ENCODE data around the gene KSR2. TPM values are rescaled to one million over a fixed set of nuclear protein-coding genes. Genes with fewer than 3 reads are reported as not detected.

The KSR2 gene
- total and polyA plus RNA-seq, 10 of the 15 experiments (the other 5 are each of a cell fraction or from before 2014, with no cell fraction given), result under 0.01 to 1.5 (median 0.01) TPM; not detected in 3

- TF ChIP-seq FOXK2 (IDR thresholded peaks at IDR 0.05), result no peak
- TF ChIP-seq RFX5 (IDR thresholded peaks at IDR 0.05; ENCODE audit: low read depth, low read length), result no peak
Measured at GRCh38 chr12:117790198-117790597, 178.6 kb downstream of the KSR2 start (continued).

- FAIRE-seq, result no peak
- Histone ChIP-seq H3K79me2 (ENCODE audit: control insufficient read depth, insufficient read depth, low read length) (no peaks in the 10 kb centered on the region), H3K9ac (ENCODE audit: control insufficient read depth, insufficient read depth, low read length) (no peak overlapping the region), H4K20me1 (ENCODE audit: control insufficient read depth, insufficient read depth) (no peaks in the 10 kb centered on the region), H3K4me1 (ENCODE audit: control insufficient read depth, insufficient read depth, low read length) (no peaks in the 10 kb centered on the region), H3K4me2 (ENCODE audit: control insufficient read depth, insufficient read depth) (no peak overlapping the region), H3K27me3 (replicated peaks in 1 of 2; ENCODE audit: control insufficient read depth in 2 of 2, insufficient read depth in 2 of 2, low read length in 1 of 2) (no peaks in the 10 kb centered on the region), H3K36me3 (ENCODE audit: control insufficient read depth in 2 of 2, insufficient read depth in 2 of 2, low read length in 1 of 2) (no peaks in the 10 kb centered on the region), H3K4me3 (no peak overlapping the region), H2AFZ (ENCODE audit: control insufficient read depth, low read depth, low read length) (no peak overlapping the region), H3K9me3 (replicated peaks; ENCODE audit: control insufficient read depth, insufficient read depth, low read length) (no peaks in the 10 kb centered on the region), H3K27ac (ENCODE audit: control insufficient read depth, insufficient read depth) (no peak overlapping the region)
- ATAC-seq, result no peak
- in situ Hi-C loops (cut with MboI) (no loop called here), intact Hi-C loops (cut with micrococcal nuclease; ENCODE audit: unreplicated experiment) (no loop called here)
- WGBS (ENCODE audit: insufficient coverage, insufficient replicate concordance, low lambda C conversion rate, missing lambda C conversion rate), result 1% methylated on average over 7 of the region's 7 CpGs
- ChIA-PET SMC1A (ENCODE audit: uncharacterized antibody, unreplicated experiment) (no interaction called here), POLR2A (no interaction called here), CTCF (interaction anchor here (1.1 kb wide), 1 partner anchor 48 kb away, joined by 3 read pairs; no protein-coding TSS in a partner anchor), RAD21 (ENCODE audit: unreplicated experiment) (no interaction called here)
- DNase-seq (ENCODE audit: low read depth, low spot score), result no peak
- BruUV-seq (replicated peaks), result no TSS peak
- TF ChIP-seq GATAD2B (conservative IDR thresholded peaks at IDR 0.05; ENCODE audit: low read depth) (no peak), CBX3 (IDR thresholded peaks at IDR 0.05; ENCODE audit: borderline replicate concordance, low read depth) (no peak)
Measured at GRCh38 chr12:117789195-117789912, 179.4 kb downstream of the KSR2 start.

GRCh38 chr12:117778656-117779055 lies 190.1 kb downstream of the KSR2 start:
- no peak overlapping the region for H3K27ac ChIP-seq (ENCODE audit: control insufficient read depth, insufficient read depth)
- no peak overlapping the region for H3K9ac ChIP-seq (ENCODE audit: control insufficient read depth, insufficient read depth, low read length)
- ChIA-PET RAD21 (ENCODE audit: unreplicated experiment) (no interaction called here), SMC1A (ENCODE audit: uncharacterized antibody, unreplicated experiment) (no interaction called here), POLR2A (no interaction called here), CTCF (interaction anchor here (1.1 kb wide), 1 partner anchor 412 kb away, joined by 3 read pairs; no protein-coding TSS in a partner anchor)
- H3K4me3 ChIP-seq, result no peak overlapping the region
- H3K79me2 ChIP-seq (ENCODE audit: control insufficient read depth, insufficient read depth, low read length), result no peaks in the 10 kb centered on the region
- no peak for ATAC-seq
- H4K20me1 ChIP-seq (ENCODE audit: control insufficient read depth, insufficient read depth), result no peaks in the 10 kb centered on the region
- H3K9me3 ChIP-seq (replicated peaks; ENCODE audit: control insufficient read depth, insufficient read depth, low read length), result no peaks in the 10 kb centered on the region; the same call in 2 of the 3 replicates
- DNase-seq (ENCODE audit: low read depth, low spot score), result no peak
- TF ChIP-seq FOXM1 (IDR thresholded peaks at IDR 0.05; ENCODE audit: low read depth, low read length), result no peak
- no peak for TF ChIP-seq TBL1XR1 (IDR thresholded peaks at IDR 0.05; ENCODE audit: low read depth, low read length)
- TF ChIP-seq ATF7 (IDR thresholded peaks at IDR 0.05; ENCODE audit: low read depth), result no peak
- TF ChIP-seq RELA (IDR thresholded peaks at IDR 0.05; ENCODE audit: borderline replicate concordance, partially characterized antibody), result no peak
- TF ChIP-seq NFIC (IDR thresholded peaks at IDR 0.05; ENCODE audit: low read depth, low read length), result no peak
- no peak for TF ChIP-seq KAT2A (conservative IDR thresholded peaks at IDR 0.05; ENCODE audit: control insufficient read depth, low read depth, low read length)
- TF ChIP-seq EGR1 (IDR thresholded peaks at IDR 0.05; ENCODE audit: borderline replicate concordance in 1 of 2, low read depth in 2 of 2, low read length in 2 of 2), result no peak
- in situ Hi-C loops (cut with MboI) (no loop called here), intact Hi-C loops (cut with micrococcal nuclease; ENCODE audit: unreplicated experiment) (no loop called here)
- no peaks in the 10 kb centered on the region for H3K4me1 ChIP-seq (ENCODE audit: control insufficient read depth, insufficient read depth, low read length)
- no peaks in the 10 kb centered on the region for H3K36me3 ChIP-seq (ENCODE audit: control insufficient read depth in 2 of 2, insufficient read depth in 2 of 2, low read length in 1 of 2)
- FAIRE-seq, result no peak
- H3K4me2 ChIP-seq (ENCODE audit: control insufficient read depth, insufficient read depth), result no peak overlapping the region
- no peak overlapping the region for H2AFZ ChIP-seq (ENCODE audit: control insufficient read depth, low read depth, low read length)
- no peaks in the 10 kb centered on the region; a peak in 1 of 4 replicates for H3K27me3 ChIP-seq (replicated peaks in 1 of 2; ENCODE audit: control insufficient read depth in 2 of 2, insufficient read depth in 2 of 2, low read length in 1 of 2)
- no TSS peak for BruUV-seq (replicated peaks)
- 16% methylated on average over 5 of the region's 5 CpGs for WGBS (ENCODE audit: insufficient coverage, insufficient replicate concordance, low lambda C conversion rate, missing lambda C conversion rate)

Data from GM12878 (cell line).